HEK293 (cell line): Measurements from ENCODE around the gene HRH2.

Experiments used
- CTCF ChIP-seq: fragments of 450-650 bp; formaldehyde crosslinking; IDR thresholded peaks from 2 replicates; pipeline ENCODE4 v1.5.1; 2016; ENCODE audit warnings: missing biosample characterization, missing genetic modification characterization
- PRDM1 ChIP-seq: fragments of 450-650 bp; formaldehyde crosslinking; IDR thresholded peaks from 2 replicates; pipeline ENCODE4; 2016; ENCODE audit warnings: missing biosample characterization, missing genetic modification characterization
- ZFP37 ChIP-seq: fragments of 450-650 bp; formaldehyde crosslinking; IDR thresholded peaks from 2 replicates; pipeline ENCODE4 v1.5.1; 2016; ENCODE audit warnings: missing biosample characterization, missing genetic modification characterization
- ZNF223 ChIP-seq: fragments of 450-650 bp; formaldehyde crosslinking; IDR thresholded peaks from 2 replicates; pipeline ENCODE4 v1.5.1; 2016; ENCODE audit warnings: missing biosample characterization, missing genetic modification characterization
- ZNF239 ChIP-seq: fragments of 450-650 bp; formaldehyde crosslinking; IDR thresholded peaks from 2 replicates; pipeline ENCODE4 v1.5.1; 2016; ENCODE audit warnings: missing biosample characterization, missing genetic modification characterization
- ZNF274 ChIP-seq, 2 experiments: fragments of 200-500 bp in 1 of 2; fragments of 450-650 bp in 1 of 2; sonication (Bioruptor generic) in 1 of 2; formaldehyde crosslinking in 1 of 2; IDR thresholded peaks; 2 replicates each; pipeline versions ENCODE4 v1.5.1 to v1.6.1; 2014 to 2016; ENCODE audit warnings: borderline replicate concordance in 1 of 2, inconsistent platforms in 1 of 2, low read length in 1 of 2, missing biosample characterization in 1 of 2, missing genetic modification characterization in 1 of 2
- ZNF280D ChIP-seq: fragments of 450-650 bp; formaldehyde crosslinking; IDR thresholded peaks from 2 replicates; pipeline ENCODE4 v1.5.1; 2016; ENCODE audit warnings: missing biosample characterization, missing genetic modification characterization

GRCh38 chr5:175738602-175739133, 80.8 kb downstream of the HRH2 start:
- TF ChIP-seq ZNF280D (tag by site-specific recombination) (no peak), PRDM1 (tag by site-specific recombination) (no peak), CTCF (tag by site-specific recombination) (no peak), ZNF239 (tag by site-specific recombination) (no peak), ZNF223 (tag by site-specific recombination) (no peak), ZFP37 (tag by site-specific recombination) (no peak), ZNF274 (IDR thresholded peaks at IDR 0.05; ENCODE audit: low read length) (no peak), ZNF274 (tag by site-specific recombination; IDR thresholded peaks at IDR 0.05; ENCODE audit: borderline replicate concordance) (no peak)
